HL-60/S4 treated with retinoic acid at 250 ng/mL for 4 days and 3 days (cell line): ENCODE results near the gene MLF2.
"Not testable (repeated sequence)": the region's sequence is repeated elsewhere in the genome, so short reads cannot be mapped to it uniquely, and the experiment has no call there.

Experiments
- in situ Hi-C: fragments of 300-500 bp; cut with MboI; formaldehyde crosslinking; loops from 2 replicates; pipeline ENCODE4 v1.7.0; 2022; ENCODE audit warnings: low sequenced_read_pairs

Gene MLF2

DNA sequence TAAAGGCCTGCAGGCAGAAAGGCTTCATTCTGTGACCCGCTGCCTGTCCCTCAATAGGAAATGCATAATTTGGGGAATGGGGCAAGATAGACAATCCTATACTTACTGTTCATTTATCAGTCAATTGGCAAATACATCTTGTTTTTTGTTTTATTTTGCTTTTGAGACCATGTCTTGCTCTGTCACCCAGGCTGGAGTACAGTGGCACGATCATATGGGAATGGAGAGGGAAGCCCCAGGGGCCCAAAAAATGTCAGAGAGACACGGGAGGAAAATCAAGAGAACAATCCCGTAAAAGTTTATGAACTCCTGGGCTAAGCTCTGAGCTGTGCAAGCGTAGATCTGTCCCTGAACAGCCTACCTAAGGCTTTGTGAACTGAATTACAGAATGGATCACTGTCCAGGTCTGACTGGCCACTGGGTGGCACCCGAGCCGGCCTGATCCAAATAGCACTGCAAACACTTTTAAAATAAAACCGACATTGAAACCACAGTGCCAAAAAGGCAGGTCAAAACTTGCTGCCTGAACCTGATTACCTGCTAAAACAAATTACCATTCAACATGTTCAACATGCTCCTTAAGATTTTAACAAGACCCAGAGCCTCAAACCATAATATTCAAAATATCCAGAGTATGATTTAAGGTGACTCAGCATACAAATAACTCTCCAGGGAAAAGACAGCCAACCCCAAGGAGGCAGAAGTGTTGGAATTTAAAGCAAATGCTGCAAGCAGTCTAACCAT is 17.3 kb downstream of the MLF2 start:
- in situ Hi-C loops: no loop called here

DNA sequence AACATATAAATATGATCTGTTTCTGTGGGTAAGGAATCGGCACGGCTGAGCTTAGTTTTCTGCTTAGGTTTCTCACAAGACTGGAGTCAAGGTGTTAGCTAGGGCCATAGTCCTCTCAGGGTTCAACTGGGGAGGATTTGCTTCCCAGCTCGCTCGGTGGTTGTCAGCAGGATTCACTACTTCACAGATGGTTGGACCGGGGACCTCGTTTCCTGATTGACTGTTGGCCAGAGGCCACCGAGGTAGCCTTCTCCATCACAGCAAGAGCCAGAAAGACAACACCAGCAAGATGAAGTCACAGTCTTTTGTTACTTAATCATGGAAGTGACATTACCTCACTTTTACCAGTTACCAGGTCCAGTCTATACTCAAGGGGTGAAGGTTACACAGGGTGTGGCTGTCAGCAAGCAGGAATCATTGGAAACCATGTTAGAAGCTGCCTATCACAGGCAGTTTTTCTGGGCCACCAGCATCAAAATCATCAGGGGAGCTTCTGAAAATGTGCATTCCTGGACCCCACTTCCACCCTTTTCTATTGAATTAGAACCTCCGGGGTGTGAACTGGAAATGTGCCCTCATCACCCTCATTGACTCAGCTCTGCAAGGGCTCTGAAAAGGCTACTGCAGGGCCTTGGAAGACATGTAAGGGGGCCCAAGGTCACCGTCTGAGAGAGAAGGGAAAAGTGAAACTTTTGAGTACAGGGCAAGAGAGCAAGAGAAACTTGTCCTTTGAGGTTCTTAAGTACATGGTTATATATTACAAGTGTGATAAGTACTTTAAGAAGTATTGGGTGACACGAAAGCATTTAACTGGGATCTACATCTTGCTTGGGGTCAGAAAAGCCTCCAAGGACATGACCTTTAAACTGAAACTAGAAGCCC is 18.2 kb downstream of the MLF2 start:
- in situ Hi-C loops: no loop called here

DNA sequence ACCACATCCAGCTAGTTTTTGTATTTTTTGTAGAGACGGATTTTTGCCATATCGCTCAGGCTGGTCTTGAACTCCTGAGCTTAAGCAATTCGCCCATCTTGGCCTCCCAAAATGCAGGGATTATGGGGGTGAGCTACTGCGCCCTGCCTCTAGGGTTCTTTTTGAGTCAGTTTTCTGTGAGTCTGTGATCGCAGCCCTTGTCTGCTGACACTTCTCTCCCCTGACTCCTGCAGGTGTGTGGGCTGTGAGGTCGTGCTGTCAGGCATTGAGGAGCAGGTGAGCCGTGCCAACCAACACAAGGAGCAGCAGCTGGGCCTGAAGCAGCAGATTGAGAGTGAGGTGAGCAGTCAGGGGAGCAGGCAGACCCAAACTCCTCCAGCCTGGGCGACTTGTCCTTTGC is 22.8 kb downstream of the MLF2 start:
- in situ Hi-C loops: no loop called here

DNA sequence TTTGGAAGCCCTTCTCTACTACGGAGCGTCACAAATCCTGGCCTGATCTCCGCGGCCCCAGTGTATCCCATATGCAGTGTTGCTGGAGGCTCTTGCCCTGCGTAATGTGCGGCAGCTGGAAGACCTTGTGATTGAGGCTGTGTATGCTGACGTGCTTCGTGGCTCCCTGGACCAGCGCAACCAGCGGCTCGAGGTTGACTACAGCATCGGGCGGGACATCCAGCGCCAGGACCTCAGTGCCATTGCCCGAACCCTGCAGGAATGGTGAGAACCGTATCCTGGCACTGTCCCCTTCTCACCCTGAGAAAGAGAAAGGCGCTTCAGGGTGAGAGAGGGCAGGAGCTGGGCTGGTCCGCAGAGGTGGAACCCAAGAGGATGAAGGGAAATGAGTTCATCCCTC is 23.8 kb downstream of the MLF2 start:
- in situ Hi-C loops: no loop called here

DNA sequence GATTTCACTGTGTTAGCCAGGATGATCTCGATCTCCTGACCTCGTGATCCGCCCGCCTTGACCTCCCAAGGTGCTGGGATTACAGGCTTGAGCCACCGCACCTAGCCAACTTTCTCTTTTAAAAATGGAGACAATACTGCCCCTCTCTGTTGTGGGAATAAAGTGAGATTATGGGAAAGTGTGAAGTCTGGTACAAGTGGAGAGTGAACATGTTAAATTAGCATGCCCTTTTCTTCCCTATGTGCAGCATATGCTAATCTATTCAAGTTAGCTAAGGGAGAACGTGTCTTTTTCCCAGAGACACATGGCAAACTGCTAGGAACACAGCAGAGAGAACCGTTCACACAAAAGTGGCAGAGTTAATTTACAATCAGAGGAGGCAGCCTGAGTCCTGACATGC is 27.6 kb downstream of the MLF2 start:
- in situ Hi-C loops: no loop called here

DNA sequence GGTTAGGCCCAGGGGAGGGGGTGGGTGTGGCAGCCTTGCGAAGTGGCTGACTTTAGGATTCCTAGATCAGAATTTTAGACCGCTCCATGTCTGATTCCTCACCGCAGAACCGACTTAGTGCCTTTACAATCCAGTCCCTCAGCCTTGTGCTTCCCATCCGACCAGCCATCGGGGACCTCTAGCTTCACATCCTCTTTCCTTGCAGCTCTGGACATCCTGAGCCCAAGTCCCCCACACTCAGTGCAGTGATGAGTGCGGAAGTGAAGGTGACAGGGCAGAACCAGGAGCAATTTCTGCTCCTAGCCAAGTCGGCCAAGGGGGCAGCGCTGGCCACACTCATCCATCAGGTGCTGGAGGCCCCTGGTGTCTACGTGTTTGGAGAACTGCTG is 28.5 kb downstream of the MLF2 start:
- in situ Hi-C loops: no loop called here

DNA sequence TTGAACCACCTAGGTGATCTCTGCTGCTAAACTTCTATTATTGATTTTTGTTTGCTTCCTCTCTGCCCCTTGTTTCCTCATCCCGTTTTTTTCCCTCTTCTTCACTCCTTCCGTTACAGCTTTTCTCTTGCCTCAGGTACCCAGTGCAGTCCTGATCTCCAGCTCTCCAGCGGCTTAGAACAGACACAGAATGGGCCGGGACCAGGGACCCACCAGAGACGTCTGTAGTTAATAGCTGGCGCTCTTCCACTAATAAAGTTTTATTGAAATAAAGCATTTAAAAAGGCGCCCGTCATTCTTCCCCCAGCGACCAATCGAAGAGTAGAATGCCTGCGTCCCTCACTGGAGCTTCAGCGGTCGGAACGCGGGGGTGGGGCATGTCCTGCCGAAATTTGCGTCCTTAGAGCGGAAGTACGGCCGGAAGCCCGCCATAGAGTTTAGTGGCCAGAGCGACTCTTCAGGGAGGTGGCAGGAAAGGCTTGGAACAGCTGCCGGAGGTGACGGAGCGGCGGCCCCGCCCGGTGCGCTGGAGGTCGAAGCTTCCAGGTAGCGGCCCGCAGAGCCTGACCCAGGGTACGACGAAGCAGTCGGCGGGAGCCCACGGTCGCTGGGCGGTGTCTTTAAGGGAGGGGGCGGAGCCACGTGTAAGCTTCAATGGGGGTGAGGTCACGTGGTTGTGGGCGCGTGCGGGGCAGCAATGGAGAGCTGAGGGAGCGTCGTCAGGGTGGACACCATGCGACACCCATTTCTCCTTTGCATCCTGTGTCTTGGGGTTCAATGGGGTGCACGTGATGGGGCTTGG is 29.1 kb downstream of the MLF2 start, which contains the start of gene COPS7A:
Gene COPS7A, plus strand, starts transcription at position 440 of the 802 bp plus-strand sequence. CDS start 611 bp downstream, outside the sequence.
- in situ Hi-C loops: no loop called here

DNA sequence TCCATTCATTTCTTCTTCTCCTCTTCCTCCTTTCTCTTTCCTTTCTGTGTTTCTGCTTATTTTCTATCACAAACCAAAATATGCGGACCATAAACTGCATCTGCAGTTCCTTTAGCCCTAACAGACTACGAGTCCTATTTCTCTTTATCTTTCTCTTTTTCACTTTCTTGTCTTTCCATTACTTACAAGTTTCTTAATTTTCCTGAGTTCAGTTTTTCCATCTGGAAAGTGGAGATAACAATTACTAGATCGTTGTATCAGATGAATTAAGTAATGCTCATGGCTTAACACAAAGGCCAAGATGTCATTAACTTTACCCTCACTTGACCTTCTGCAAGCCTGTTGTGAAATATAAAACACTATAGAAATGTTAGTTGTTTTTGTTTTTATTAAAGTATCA is 30.1 kb downstream of the MLF2 start:
- in situ Hi-C loops: no loop called here

DNA sequence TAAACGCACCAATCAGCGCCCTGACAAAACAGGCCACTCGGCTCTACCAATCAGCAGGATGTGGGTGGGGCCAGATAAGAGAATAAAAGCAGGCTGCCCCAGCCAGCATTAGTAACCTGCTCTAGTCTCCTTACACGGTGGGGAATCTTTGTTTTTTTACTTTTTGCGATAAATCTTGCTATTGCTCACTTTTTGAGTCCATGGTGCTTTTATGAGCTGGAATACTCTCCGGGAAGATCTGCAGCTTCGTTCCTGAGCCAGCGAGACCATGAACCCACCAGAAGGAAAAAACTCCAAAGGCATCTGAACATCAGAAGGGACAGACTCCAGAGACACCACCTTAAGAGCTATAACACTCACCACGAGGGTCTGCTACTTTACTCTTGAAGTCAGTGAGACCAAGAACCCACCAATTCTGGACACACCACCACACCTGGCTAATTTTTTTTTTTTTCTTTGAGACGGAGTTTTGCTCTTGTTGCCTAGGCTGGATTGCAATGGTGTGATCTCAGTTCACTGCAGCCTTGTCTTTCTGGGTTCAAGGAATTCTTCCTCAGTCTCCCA is 36.0 kb downstream of the MLF2 start:
- in situ Hi-C loops: no loop called here

DNA sequence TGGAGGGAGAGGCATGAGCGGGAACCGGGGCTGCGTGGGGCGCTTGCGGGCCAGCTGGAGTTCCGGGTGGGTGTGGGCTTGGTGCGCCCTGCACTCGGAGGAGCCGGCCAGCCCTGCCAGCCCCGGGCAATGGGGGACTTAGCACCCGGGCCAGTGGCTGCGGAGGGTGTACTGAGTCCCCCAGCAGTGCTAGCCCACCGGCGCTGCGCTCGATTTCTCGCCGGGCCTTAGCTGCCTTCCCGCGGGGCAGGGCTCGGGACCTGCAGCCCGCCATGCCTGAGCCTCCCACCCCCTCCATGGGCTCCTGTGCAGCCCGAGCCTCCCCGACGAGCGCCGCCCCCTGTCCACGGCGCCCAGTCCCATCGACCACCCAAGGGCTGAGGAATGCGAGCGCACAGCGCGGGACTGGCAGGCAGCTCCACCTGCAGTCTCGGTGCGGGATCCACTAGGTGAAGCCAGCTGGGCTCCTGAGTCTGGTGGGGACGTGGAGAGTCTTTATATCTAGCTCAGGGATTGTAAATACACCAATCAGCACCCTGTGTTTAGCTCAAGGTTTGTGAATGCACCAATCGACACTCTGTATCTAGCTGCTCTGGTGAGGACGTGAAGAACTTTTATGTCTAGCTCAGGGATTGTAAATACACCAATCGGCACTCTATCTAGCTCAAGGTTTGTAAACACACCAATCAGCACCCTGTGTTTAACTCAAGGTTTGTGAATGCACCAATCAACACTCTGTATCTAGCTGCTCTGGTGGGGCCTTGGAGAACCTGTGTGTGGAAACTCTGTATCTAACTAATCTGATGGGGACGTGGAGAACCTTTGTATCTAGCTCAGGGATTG is 36.7 kb downstream of the MLF2 start:
- in situ Hi-C loops: not testable (repeated sequence)

DNA sequence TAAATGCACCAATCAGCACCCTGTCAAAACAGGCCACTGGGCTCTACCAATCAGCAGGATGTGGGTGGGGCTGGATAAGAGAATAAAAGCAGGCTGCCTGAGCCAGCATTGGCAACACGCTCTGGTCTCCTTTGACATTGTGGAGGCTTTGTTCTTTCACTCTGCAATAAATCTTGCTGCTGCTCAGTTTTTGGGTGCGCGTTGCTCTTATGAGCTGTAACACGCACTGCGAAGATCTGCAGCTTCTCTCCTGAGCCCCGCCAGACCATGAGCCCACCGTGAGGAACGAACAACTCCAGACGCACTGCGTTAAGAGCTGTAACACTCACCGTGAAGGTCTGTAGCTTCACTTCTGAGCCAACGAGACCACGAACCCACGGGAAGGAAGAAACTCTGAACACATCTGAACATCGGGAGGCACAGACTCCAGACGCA is 44.0 kb downstream of the MLF2 start:
- in situ Hi-C loops: no loop called here

DNA sequence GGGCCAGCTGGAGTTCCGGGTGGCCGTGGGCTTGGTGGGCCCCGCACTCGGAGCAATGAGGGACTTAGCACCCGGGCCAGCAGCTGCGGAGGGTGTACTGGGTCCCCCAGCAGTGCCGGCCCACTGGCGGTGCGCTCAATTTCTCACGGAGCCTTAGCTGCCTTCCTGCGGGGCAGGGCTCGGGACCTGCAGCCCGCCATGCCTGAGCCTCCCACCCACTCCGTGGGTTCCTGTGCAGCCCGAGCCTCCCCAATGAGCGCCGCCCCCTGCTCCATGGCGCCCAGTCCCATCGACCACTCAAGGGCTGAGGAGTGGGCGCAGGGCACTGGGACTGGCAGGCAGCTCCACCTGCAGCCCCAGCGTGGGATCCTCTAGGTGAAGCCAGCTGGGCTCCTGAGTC is 44.6 kb downstream of the MLF2 start:
- in situ Hi-C loops: not testable (repeated sequence)

DNA sequence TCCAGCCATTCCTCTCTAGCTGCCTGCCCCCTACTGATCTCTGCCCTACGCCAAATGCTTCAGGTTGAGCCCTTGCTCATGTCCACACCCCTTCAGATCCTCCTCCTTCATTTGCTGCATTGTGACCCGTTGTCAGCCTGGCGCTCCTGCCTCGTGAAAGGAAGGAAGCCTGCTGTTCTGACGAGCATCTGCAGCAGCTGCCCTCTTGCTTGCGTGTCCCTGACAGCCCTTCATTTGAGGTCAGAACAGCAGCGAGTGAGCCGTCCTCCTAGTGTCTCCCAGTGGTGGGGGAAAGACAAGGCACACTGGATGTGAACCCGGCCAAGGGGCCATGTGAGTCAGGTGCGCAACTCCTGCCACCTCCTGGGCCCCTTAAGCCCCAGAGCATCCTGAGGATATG is 49.3 kb downstream of the MLF2 start:
- in situ Hi-C loops: no loop called here

DNA sequence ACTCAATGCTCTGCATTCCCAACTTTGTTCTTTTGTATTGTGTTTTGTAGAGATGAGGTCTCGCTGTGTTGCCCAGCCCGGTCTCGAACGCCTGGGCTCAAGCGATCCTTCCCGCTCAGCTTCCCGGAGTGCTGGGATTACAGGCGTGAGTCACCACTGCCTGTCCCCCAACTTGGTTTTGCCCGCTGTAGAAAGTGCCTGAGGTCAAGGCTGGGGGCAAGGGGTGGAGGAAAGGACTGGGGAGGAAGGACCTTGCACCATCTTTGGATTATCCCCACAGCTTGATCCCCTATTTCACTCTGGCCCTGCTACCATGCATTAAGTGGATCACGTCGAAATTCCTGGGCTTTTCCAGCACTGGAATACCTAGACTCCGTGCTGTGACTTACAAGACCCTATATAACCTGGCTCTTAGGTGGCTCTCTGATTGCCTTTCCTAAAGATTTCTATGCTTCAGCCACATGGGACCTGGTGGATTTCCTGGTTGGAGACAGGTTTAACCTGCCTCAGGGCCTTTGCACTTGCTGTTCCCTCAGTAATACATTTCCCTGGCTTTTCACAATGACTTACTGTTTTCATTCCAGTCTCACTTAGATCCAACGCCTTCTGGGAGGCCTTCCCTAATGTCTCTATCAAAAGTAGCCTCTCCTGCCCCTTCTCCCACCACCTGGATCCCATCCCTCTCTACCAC is 51.7 kb downstream of the MLF2 start:
- in situ Hi-C loops: no loop called here

DNA sequence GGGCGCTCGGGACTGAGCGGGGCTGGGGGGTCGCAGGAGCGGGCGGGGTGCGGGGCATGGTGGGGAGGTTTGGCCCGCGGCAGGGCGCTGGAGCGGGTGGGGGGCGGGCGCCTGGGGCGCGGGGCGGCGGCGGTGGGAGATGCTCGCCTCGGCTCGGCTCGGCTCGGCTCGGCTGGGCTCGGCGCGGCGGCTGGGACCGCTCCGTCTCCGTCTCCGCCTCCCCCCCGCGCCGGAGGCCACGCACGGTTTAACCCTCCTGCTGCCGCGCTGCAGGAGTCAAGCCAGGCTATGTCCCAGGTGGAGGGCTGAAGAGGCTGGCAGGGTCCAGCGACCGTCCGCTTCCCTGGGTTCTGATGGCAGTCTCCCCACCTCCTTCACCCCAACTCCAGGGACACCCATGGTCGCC is 52.3 kb downstream of the MLF2 start, which contains the start of gene PIANP:
Gene PIANP, minus strand, starts transcription at position 170 of the 406 bp plus-strand sequence. CDS start 2,754 bp downstream, outside the sequence.
- in situ Hi-C loops: no loop called here

DNA sequence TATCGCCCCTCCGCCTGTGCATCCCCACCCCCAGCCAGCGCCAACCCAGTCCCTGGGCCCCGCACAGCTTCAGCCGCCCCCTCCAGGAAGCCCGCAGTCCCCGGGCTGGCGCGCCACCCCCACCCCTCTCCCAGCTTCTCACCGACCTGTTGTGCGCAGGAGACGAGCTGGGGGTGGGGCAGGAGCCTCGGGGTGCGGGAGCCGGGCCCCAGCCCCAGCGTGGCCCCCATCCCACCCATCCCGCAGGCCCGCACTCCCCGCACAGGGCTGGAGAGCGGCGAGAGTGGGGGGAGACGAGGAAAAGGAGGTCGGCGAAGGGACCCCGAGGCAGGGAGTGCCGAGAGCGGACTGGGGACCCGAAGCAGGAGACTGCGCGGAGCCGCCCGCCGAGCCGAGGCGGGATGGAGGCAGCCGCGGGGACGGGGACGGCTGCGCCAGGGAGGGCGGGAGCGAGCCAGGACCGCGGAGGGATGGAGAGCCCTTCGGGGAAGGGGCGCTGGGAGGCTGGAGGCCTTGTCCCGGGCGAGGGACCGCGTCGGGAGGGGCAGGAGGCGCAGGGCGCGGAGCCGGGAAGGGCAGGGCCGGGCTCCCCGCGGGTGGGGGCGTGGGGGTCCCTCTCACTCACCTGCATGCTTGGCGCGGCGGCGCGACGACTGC is 52.8 kb downstream of the MLF2 start:
- in situ Hi-C loops: no loop called here

DNA sequence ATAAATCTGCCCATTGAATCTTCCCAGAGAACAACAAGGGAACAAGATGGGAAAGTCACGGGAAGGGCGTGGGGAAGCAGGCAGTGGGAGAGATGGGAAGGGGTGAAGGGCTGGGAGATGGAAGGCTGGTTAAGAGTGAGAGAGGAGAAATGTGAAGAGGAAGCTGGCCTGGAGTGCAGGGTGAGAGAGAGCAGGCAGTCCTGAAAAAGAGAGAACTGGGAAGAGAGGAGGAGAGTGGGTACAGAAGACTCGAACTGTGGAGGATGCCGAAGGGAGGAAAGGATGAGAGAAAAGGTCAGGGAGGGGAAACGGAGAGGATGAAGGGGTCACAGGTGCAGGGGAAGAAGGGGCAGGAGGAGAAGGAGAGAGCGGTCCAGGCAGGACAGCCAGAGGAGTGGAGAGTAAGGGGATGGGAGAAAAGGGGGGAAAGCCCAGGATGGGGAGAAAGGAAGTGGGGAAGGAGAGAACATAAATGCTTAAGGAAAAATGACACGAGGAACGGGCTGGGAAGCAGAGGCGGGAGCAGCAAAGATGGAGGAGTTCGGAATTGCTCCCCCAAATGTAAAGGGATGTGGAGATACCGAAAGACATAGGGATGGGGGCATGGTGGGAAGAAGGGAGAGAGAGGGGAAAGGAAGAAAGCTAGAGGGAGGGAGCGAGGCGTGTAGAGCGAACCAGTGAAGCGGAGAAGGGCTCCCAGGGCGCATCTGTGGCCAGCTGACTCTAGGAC is 53.5 kb downstream of the MLF2 start:
- in situ Hi-C loops: no loop called here
